ENCODE results near the gene LYL1.

The LYL1 gene

DNA sequence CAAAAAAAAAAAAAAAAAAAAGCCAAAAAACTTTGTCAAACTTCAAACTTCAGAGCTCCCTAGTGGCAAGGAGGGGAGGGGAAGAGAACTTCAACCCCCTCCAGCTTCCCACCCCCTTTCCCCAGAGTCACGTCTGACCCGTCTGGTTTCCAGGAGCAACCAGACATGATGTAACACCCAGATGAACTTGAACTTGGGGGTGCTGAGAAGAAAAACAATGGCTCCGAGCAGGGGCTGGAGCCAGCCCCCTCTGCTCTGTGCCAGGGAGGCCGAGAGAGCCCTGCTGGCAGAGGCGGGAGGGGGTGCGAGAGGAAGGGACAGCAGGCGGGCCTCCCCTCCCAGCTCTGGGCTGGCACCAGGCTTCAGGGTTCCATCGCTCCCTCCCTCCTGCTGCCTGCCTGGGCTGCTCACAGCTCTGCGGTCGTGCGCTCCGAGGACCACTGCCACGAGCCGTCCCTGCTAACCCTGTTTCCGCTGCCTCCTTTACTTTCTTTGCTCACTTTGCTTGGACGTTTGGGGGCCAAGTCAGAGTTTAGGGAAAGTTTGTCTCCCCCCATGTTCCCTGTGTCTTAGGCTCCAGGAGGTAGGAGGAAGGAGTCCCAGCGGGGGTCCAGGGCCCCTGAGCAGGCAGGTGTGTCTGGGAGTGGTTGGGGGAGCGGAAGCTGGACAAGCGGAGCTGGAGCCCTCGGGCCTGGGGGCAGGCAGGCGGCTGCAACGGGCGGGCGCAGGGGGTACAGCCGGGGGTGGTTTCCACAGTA, 11.1 kb downstream of the LYL1 start:
- DNase-seq (ENCODE audit: low spot score): no peak

DNA sequence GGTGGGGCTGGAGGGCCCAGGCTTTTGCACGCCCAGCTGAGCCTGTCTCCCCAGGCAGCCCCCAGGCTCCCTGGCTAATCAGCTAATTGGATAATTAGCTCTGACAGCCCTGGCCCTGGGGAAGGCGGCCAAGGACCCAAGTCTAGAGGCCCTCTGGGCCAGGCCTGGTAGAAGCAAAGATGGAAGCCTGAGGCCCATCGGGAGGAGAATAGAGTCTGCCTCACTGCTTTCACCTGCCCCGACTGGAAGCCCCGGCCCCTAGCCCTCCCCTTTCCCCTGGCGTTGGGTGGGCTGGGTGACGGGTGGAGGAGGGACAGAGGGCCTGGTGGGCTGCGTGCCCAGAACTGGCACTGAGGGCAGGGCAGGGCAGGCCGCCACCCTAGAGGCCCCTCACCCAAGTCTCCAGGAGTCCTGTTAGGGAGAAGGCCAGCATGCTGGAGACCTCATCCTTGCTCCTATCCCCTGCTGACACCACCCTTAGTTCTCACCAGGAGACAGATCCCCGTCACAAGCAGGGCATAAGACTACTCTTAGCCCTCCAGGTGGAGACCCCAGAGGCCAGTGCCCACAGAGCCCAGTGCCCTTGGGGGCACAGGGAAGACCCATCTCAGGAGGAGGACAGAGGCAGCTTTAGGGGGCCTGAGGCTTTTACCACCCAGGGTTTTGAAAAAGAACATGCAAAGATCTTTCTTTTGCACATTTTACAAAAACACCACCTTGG, 12.0 kb downstream of the LYL1 start:
- in situ Hi-C loops (cut with MboI; ENCODE audit: low sequenced_read_pairs, unreplicated experiment): loop anchor here (5.0 kb wide), 1 partner anchor 113 kb away; no protein-coding TSS in a partner anchor
- no peak for DNase-seq (ENCODE audit: low spot score)

More for the DNA sequence above, 11.1 kb downstream of the LYL1 start:
- TF ChIP-seq, protein P1, sequence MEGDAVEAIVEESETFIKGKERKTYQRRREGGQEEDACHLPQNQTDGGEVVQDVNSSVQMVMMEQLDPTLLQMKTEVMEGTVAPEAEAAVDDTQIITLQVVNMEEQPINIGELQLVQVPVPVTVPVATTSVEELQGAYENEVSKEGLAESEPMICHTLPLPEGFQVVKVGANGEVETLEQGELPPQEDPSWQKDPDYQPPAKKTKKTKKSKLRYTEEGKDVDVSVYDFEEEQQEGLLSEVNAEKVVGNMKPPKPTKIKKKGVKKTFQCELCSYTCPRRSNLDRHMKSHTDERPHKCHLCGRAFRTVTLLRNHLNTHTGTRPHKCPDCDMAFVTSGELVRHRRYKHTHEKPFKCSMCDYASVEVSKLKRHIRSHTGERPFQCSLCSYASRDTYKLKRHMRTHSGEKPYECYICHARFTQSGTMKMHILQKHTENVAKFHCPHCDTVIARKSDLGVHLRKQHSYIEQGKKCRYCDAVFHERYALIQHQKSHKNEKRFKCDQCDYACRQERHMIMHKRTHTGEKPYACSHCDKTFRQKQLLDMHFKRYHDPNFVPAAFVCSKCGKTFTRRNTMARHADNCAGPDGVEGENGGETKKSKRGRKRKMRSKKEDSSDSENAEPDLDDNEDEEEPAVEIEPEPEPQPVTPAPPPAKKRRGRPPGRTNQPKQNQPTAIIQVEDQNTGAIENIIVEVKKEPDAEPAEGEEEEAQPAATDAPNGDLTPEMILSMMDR (IDR thresholded peaks at IDR 0.05; ENCODE audit: borderline replicate concordance, control extremely low read depth, extremely low read depth, insufficient read depth, missing control alignments): no peak
- in situ Hi-C loops (cut with MboI; ENCODE audit: low sequenced_read_pairs, unreplicated experiment): loop anchor here (5.0 kb wide), 1 partner anchor 114 kb away; no protein-coding TSS in a partner anchor

DNA sequence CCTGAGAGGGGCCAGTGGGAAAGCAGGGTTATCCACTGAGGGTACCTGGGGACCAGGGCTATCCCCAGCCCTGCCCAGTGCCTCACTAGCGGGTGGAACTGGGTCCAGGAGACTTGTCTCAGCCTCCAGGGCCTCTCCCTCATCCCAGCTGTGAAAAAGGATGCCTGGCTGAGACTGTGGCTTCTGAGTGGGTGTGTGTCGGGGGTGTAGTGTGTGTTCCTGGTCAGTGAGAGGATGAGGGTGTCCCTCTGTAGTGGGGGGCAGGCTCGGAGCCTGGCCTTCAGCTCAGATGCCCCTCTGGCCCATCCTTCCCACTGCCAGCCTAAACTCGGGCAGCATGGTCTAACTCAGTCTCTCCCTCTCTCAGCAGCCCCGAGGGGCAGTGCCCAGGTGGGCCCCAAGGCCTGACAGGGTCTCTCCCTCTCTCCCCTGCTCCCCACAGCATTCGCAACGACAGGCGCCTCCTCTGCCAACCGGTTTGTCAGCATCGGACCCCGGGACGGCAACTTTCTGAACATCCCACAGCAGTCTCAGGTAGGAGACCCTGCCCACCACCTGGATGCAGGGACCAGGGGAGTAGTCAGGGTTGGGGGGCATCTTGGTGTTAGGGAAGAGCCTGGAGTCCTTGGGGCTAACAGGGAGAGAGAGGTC, 12.7 kb downstream of the LYL1 start:
- TF ChIP-seq, protein P1 (IDR thresholded peaks at IDR 0.05; ENCODE audit: borderline replicate concordance, control extremely low read depth, extremely low read depth, insufficient read depth, missing control alignments): no peak
- in situ Hi-C loops (cut with MboI; ENCODE audit: low sequenced_read_pairs, unreplicated experiment): loop anchor here (5.0 kb wide), 1 partner anchor 113 kb away; no protein-coding TSS in a partner anchor
- no peak for DNase-seq (ENCODE audit: low spot score)

More for the DNA sequence above, 12.0 kb downstream of the LYL1 start:
- TF ChIP-seq, protein P1 (IDR thresholded peaks at IDR 0.05; ENCODE audit: borderline replicate concordance, control extremely low read depth, extremely low read depth, insufficient read depth, missing control alignments): no peak

DNA sequence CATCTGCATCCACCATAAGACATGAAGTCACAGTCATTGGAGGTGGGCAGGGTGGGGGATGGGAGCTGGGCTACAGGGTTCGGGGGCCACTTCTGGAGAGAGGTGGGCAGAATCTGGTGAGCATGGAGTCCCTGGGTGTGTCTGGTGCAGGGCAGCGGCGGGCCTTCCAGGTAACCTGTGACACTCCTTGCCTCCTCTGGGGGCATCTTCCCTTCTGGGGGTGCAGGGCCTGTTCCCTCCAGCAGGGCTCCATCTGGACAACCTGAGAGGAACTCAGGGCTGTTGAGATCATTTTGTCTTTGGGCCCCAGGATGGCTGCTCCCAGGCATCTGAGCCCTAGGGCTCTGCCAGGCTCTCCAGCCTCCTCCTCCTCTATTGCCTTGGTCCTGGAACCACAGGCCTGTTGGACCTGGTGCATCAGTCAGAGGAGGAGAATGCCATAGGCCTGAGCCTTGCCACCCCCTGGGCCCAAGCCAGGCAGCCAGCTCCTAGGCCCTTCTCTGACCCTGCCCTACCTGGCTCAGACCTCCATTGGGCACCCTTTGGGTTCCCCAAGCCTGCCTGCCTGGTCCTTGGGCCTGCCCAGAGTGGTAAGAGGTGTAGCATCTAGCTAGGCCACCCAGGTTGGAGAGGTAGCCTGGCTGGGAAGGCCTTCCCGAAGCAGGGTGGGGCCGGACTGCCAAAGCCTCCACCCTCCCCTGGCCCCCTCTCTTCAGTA, 13.4 kb downstream of the LYL1 start:
- in situ Hi-C loops (cut with MboI; ENCODE audit: low sequenced_read_pairs, unreplicated experiment): no loop called here
- TF ChIP-seq, protein P1 (IDR thresholded peaks at IDR 0.05; ENCODE audit: borderline replicate concordance, control extremely low read depth, extremely low read depth, insufficient read depth, missing control alignments): no peak
- DNase-seq (ENCODE audit: low spot score): no peak

DNA sequence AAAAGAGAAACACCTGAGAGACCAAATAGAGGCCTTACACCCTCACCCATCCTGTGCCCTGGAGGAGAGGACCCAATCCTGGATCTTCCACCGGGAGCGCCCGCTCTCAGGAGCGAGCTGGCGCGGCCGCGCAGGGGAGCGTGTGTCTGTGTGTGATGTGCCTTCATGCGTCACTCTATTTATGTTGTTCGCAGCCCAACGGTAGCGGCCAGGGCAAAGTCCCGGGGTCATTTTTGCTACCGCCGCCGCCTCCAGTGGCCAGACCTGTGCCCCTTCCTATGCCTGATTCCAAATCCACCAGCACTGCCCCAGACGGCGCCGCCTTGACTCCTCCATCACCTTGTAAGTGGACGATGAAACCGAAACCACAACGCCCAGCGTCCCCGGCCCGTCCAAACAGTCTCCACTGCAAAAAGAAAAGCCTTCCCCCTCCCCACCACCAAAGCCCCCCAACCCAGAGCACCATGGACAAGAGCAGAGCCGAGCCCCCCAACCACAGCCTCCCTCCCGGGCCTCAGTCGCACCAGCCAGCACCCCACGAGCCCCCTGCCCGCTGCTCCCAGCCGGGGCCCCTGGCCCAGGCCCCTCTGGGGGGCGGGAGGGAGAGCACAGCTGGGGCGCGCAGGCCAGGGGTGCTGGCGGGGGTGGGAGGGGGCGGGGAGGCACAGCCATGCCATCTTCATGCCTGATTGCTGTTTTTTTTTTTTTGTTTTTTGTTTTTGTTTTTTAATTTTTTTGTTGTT, 14.7 kb downstream of the LYL1 start:
- no peak for DNase-seq (ENCODE audit: low spot score)
- in situ Hi-C loops (cut with MboI; ENCODE audit: low sequenced_read_pairs, unreplicated experiment): no loop called here
- TF ChIP-seq, protein P1 (IDR thresholded peaks at IDR 0.05; ENCODE audit: borderline replicate concordance, control extremely low read depth, extremely low read depth, insufficient read depth, missing control alignments): no peak
